HL-60 (cell line): Measurements from ENCODE around the gene PBX3.

Experiments used
- DNase-seq, 2 experiments: peaks; one replicate each; pipeline ENCODE4 v3.0.0-alpha.2; 2010 to 2020; ENCODE audit warnings: low read depth in 1 of 2, low spot score in 1 of 2
- H3K27ac ChIP-seq: fragments of 250-450 bp; sonication (Bioruptor Pico); replicated peaks from 2 replicates; pipeline ENCODE4 v1.5.1; 2020; ENCODE audit warnings: mild to moderate bottlenecking, moderate library complexity
- H3K27me3 ChIP-seq: fragments of 250-450 bp; sonication (Bioruptor Pico); 2 replicates; pipeline ENCODE4 v1.5.1; 2021; ENCODE audit warnings: mild to moderate bottlenecking, moderate library complexity; ENCODE audit not compliant: insufficient read depth, poor library complexity, severe bottlenecking
- H3K4me3 ChIP-seq: replicated peaks from 2 replicates; pipeline ENCODE4 v1.5.1; 2011; ENCODE audit warnings: mild to moderate bottlenecking, control low read depth, low read length; ENCODE audit not compliant: insufficient read depth
- CTCF ChIP-seq: IDR thresholded peaks from one replicate; pipeline ENCODE4 v1.5.1; 2011; ENCODE audit warnings: low read length, control low read depth, inconsistent platforms; ENCODE audit not compliant: insufficient read depth
- GABPA ChIP-seq: IDR thresholded peaks from 2 replicates; pipeline ENCODE4 v1.6.1; 2012; ENCODE audit warnings: low read depth
- POLR2AphosphoS5 ChIP-seq: IDR thresholded peaks from 2 replicates; pipeline ENCODE4 v1.6.1; 2012; ENCODE audit warnings: low read depth
- REST ChIP-seq: IDR thresholded peaks from 2 replicates; pipeline ENCODE4 v1.6.1; 2012; ENCODE audit warnings: low read depth; ENCODE audit not compliant: insufficient replicate concordance
- SPI1 ChIP-seq: IDR thresholded peaks from 2 replicates; pipeline ENCODE4 v1.6.1; 2012; ENCODE audit warnings: low read depth, mild to moderate bottlenecking, borderline replicate concordance

PBX3 gene

GRCh38 chr9:125784286-125785049, 37.3 kb downstream of the PBX3 start:
- TF ChIP-seq CTCF (no peak), SPI1 (no peak), GABPA (no peak), POLR2AphosphoS5 (no peak), REST (no peak)
- no peaks in the 10 kb centered on the region for H3K27me3 ChIP-seq
- DNase-seq = no peak
- H3K27ac ChIP-seq = no peak overlapping the region
- no peak overlapping the region for H3K4me3 ChIP-seq

- no peak for DNase-seq
- Histone ChIP-seq H3K4me3 (no peak overlapping the region), H3K27ac (no peak overlapping the region), H3K27me3 (no peaks in the 10 kb centered on the region)
- TF ChIP-seq GABPA (no peak), POLR2AphosphoS5 (no peak), CTCF (no peak), REST (no peak), SPI1 (no peak)
These were observed 38.1 kb downstream of the PBX3 start for GRCh38 chr9:125785248-125785751.

- Histone ChIP-seq H3K4me3 (no peak overlapping the region), H3K27ac (no peak overlapping the region), H3K27me3 (no peaks in the 10 kb centered on the region)
- TF ChIP-seq POLR2AphosphoS5 (no peak), CTCF (no peak), GABPA (no peak), SPI1 (no peak), REST (no peak)
- DNase-seq = no peak
These were observed 40.5 kb downstream of the PBX3 start for GRCh38 chr9:125787715-125788114.
